NCI-H526 treated with DMSO at 0.1 percent for 48 hours (cell line): ENCODE measurements around the gene FAM240B.
A peak's percentile ranks its signal among the peaks of the same experiment; 100 is the strongest.

ENCODE experiments used
- DNase-seq: peaks from one replicate; lab custom pipeline; 2025; lab: John Stamatoyannopoulos, UW

FAM240B gene

DNA sequence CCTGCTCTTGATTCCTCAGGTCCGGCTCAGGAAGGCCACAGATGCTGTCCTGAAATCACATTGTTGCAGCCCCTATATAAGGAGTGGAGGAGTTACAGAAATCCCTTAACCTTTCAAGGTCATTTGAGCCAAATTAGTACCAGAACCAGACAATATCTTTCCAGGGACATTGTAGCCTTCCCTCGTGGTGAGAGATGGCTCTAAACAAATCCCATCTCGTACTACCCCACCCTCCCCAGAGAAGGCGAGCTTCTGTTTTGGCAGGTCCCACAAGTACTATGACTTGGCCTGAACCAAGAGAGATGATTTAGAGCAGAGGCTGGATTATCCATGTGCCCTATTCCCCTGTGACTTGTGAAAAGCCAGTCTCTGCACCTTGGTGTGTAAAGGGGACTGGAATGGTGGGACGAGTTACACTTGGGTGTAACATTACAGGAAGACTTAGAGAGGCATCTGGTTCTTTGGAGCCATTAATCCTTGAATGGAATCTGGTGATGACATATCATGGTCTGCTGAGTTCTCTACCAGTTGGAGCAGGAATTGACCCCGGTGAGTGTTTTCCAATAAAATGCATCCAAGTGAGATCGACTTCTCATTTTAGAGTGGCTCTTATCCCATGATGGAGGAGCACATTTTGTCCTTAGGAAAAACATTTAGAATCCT, at the start of gene FAM240B:
Gene FAM240B, minus strand, starts transcription at position 51 of the 663 bp plus-strand sequence. CDS start 16,134 bp downstream, outside the sequence.
- DNase-seq = no peak

GRCh38 chr9:38768351-38768761, 48.4 kb upstream of the FAM240B start:
- no peak for DNase-seq

DNA sequence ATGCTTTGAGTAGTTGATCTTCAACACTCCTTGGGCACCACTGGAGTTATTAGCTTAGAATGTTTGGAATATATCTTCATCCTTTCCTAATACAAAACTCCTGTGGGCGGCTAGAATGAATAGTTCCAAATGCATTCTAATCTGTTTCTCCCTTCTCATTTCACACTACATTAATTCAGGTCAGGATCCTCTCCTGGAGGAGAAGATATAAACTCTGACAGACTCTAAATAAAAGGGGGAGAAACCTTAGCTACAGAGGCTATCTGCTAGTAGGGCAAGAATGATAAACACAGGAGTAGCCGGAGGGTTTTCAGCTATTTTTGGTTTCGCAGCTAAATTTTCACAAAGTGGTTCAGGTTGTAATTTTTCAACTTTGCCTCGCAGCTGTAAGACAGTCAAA, 45.2 kb upstream of the FAM240B start:
- DNase-seq = no peak

DNA sequence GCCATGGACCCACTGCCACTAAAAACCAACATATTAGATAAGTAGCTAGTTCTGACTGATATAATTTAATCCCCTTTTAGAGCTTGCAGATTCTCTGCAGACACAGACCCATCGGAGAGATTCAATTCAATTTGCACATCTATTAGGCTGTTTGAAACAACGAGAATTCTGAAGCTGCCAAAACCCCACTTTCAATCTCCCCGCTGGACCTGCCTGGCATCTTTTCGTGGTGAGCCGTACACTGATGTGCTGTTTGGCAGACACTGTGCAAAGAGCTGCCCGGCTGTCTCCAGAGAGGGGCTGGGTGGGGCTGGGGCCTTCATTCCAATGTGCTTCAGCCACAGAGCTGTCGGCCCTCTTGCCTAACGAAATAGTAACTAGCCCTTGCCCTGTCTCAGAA, 42.1 kb upstream of the FAM240B start:
- no peak for DNase-seq

- DNase-seq = no peak
Observed at GRCh38 chr9:38761339-38761738, 41.4 kb upstream of the FAM240B start.

DNA sequence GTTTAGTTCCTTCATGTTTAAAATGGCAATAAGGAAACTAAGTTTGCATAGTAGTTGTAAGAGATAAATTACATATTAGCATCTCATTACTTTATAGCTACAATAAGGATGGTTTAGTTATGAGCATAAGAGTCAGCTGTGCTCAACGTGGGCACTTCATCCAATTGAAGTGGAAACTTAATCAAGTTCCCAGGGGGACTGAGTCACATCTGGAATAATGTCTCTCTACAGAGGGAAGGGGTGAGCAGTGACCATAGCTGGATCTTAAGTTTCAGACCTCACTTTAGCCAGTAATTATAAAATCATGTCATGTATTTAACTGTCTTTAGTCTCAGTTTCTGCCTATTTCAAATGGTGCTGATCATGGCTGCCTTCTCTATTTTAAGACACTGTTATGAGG, 36.8 kb upstream of the FAM240B start:
- DNase-seq = no peak

DNA sequence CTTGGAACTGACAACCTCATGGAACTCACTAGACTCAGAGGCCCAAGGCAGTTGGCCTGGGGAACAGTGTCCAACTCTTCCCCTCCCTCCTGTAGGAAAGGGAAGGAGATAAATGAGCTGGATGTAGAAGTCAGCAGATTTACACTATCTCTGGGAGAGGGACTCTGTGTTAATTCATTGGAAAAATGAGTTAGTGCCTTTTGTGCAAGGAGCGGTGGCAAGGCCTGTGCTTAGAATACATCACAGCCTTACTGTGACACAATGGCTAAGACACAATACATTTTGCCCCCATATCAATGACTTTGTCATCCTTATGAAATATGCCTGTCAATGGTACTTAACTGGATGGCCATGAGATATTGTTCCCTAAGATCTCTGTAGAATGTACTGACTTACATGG, 28.0 kb upstream of the FAM240B start:
- no peak for DNase-seq

DNA sequence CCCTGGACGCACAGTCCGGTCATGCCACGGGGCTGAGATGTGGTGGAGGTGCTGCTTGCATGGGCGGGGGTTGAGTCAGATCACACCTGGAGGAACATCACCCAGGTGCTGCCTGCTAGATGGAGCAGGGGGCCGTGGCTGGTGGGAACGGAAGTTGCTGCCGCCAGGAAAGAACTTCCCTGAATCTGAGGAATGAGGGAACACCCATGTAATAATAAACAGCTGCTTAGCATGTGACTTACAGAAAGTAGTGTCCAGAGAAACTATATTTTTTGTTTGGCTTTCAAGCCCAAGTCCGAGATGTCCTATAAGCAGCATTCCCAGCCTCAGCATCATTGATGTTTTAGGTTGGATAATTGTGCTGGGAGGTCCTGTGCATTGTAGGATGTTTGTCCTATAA, 27.1 kb upstream of the FAM240B start:
- no peak for DNase-seq

GRCh38 chr9:38746303-38746702, 26.4 kb upstream of the FAM240B start:
- DNase-seq = no peak

DNA sequence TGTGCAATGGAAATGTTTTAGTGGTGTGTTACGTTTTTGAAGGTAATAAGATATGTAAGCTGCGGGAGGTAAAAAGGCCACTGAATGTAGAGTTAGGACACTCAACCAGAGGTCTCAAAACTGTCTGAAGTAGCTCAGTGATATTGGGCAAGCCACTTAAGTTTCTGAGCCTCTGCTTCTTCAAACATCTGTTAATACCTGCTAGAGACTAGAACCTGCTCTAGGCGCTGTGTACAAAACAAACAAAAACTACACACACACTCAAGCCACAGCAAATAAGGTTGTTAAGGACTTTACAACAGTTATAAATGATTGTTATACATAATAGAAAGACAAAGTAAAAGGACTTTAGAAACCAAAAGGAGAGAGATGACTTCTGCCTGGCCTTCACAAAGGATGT, 24.6 kb upstream of the FAM240B start:
- no peak for DNase-seq

GRCh38 chr9:38737246-38737645, 17.3 kb upstream of the FAM240B start:
- DNase-seq = no peak

DNA sequence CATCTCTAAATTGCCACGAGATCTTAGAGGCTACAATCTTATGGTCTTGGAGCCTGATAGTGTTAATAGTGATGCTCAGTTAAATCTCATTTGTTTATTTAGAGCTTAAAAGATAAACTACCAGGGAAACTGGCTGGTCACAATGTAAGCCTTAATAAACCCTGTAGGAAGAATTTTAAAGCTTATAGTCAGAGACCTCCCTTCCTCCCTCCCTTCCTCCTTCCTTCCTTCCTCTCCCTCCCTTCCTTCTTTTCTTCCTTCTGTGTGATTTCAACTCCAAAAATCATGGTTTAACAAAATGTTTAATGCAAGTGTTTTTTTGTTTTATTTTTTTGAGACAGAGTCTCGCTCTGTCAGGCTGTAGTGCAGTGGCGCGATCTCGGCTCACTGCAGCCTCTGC, 14.9 kb upstream of the FAM240B start:
- no peak for DNase-seq

- no peak for DNase-seq
Observed at GRCh38 chr9:38733503-38733902, 13.6 kb upstream of the FAM240B start.

DNA sequence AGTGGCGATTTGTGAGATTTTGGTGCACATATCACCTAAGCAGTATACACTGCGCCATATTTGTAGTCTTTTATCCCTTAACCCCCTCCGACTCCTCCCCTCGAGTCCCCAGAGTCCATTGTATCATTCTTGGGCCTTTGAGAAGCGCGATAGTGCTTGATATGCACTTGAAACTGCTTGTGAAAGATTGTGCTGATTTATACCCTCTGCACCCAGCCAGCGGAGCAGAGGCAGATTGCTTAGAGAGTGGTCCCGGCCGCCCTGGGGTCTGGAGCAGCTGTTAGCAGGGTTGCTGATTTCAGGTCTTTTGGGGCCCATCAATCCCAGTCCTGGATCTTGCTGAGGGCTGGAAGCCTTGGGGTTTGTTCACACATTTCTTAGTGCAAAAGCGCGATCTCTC, 13.0 kb upstream of the FAM240B start:
- no peak for DNase-seq

- peak; percentile 93 for DNase-seq
Observed at GRCh38 chr9:38727497-38728001, 7.6 kb upstream of the FAM240B start.

GRCh38 chr9:38724754-38725153, 4.8 kb upstream of the FAM240B start:
- DNase-seq = no peak

- DNase-seq = no peak
Observed at GRCh38 chr9:38718148-38718547, 1.8 kb downstream of the FAM240B start.

- DNase-seq = no peak
Observed at GRCh38 chr9:38715684-38716083, 4.2 kb downstream of the FAM240B start.

DNA sequence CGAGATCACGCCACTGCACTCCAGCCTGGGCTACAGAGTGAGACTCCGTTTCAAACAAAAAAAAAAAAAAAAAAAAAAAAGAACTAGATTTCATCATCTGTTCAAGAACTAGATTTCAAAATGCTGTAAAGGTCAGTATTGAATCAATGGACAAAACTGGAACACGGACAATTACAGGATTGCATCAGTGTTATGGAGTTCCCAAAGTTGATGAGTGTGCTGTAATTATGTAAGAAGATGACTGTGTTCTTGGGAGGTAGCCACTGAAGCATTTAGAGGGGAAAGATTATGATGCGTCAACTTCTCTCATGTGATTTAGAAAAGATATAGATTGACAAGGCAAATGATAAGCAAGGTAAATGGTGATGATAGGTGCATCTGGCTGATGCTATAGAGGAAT, 6.5 kb downstream of the FAM240B start:
- DNase-seq = no peak

DNA sequence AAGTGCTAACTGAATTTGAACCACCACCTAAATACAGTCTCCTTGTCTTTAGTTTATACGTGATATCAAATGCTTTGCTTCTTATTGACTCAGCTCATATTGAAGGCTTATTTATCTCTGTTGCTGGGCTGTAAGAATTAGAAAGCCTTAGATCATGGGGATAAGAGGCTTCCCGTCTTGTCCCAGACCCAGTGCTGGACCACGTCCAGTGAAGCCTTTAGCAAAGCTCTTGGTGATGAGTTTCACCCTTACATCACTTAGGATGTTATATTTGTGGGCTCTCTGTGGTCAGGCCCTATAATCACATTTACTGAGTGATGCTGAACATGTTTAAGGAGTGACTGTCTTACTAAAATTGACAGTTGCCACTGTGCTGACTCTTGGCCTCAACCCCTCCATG, 11.2 kb downstream of the FAM240B start:
- DNase-seq = no peak

DNA sequence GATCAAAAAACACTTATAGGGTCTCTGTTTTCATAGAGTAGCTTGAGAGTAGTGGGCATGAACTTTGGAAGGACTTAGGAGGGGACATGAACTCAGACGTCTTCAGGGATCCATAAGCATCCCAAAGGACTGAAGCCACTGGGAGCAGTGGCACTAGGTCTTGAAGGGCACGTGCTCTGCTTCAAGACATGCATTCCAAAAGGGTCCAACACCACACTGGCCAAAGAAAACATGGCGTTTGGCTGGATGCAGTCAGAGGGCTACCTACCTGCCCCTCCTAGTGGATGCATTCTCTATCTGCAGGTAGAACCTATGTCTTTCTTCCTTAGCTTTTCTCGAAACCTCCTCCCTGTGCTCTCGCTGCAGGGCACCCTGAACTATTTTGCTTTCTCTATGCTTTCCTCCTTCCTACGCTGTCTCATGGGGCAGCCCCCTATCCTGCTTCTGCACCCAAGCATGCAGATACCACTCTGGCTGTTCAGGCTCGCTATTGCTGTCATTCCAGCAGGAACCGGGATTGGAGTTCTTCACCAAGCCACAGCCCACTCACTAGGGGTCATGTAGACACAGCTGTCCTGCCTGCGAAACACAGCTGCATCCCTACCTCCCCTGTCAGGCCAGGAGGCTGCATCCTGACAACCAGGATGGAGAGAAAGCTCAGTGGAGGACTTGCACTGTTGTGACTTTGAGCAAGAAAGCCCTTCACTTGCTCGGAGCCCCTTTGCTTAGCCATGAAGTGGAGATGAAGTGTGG, 11.9 kb downstream of the FAM240B start:
- DNase-seq = no peak

- no peak for DNase-seq
Observed at GRCh38 chr9:38706493-38706892, 13.4 kb downstream of the FAM240B start.

DNA sequence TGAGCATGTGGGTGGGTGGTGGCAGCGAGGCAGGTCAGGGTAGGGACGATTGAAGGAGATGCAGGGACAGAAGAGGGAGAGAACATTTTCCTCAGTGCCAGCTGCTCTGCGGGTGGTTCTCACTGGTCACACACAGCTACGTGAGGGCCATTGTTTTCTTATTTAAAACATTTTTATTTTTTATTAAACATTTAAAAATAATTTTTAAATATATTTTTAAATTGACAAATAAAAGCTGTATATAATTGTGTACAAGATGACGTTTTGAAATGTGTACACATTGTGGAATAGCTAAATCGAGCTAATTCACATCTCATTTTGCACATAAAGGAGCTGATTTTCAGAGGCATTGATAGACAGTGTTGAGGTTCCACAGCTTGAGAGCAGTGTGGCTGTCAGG, 14.0 kb downstream of the FAM240B start:
- DNase-seq = no peak

GRCh38 chr9:38700695-38701094, 19.2 kb downstream of the FAM240B start:
- DNase-seq = no peak
